Neutrophil (primary cell): ENCODE measurements around the gene MCUR1.
"Not testable (repeated sequence)": the region's sequence is repeated elsewhere in the genome, so short reads cannot be mapped to it uniquely, and the experiment has no call there.

Source experiments
- H3K27ac ChIP-seq: fragments of 200-600 bp; sonication (generic); 2 replicates; pipeline ENCODE4 v1.5.1; 2016; ENCODE audit warnings: mild to moderate bottlenecking, moderate library complexity
- H3K27me3 ChIP-seq: fragments of 200-600 bp; sonication (generic); 2 replicates; pipeline ENCODE4 v1.6.0; 2016; ENCODE audit warnings: mild to moderate bottlenecking
- H3K36me3 ChIP-seq: fragments of 200-600 bp; sonication (generic); 2 replicates; pipeline ENCODE4 v1.5.1; 2017
- H3K4me1 ChIP-seq, 2 experiments: fragments of 200-600 bp in 1 of 2; sonication (generic) in 1 of 2; 1 replicate in 1 of 2; 2 replicates in 1 of 2; pipeline versions ENCODE4 v1.5.1 to v1.6.1; 2013 to 2016; ENCODE audit warnings: low read depth in 1 of 2, low read length in 1 of 2, mild to moderate bottlenecking in 1 of 2, moderate library complexity in 1 of 2; ENCODE audit not compliant: control insufficient read depth in 1 of 2, insufficient read depth in 1 of 2
- H3K4me3 ChIP-seq, 2 experiments: fragments of 200-600 bp in 1 of 2; sonication (generic) in 1 of 2; 1 replicate in 1 of 2; 2 replicates in 1 of 2; pipeline ENCODE4 v1.5.1; 2013 to 2016; ENCODE audit warnings: low read depth in 1 of 2, low read length in 1 of 2, mild to moderate bottlenecking in 1 of 2, moderate library complexity in 1 of 2
- H3K9me3 ChIP-seq: fragments of 200-600 bp; sonication (generic); 2 replicates; pipeline ENCODE4 v1.5.1; 2016
- CTCF ChIP-seq: fragments of 200-600 bp; sonication (generic); IDR thresholded peaks from 2 replicates; pipeline ENCODE4 v1.5.1; 2016; ENCODE audit warnings: antibody characterized with exemption

MCUR1 gene, protein sequence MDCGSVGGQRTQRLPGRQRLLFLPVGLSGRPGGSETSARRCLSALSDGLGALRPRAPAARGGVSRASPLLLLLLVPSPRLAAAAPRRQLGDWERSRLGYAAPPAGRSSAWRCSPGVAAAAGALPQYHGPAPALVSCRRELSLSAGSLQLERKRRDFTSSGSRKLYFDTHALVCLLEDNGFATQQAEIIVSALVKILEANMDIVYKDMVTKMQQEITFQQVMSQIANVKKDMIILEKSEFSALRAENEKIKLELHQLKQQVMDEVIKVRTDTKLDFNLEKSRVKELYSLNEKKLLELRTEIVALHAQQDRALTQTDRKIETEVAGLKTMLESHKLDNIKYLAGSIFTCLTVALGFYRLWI

GRCh38 chr6:13814176-13814937, at the start of gene MCUR1:
Gene MCUR1 (minus strand): TSS chr6:13814557. CDS start chr6:13814429, 128 bp downstream.
- no peaks in the 10 kb centered on the region for H3K27me3 ChIP-seq
- peak; percentile 19 for TF ChIP-seq CTCF
- no peaks in the 10 kb centered on the region for H3K9me3 ChIP-seq
- peaks cover 9 to 15% of the 10 kb centered on the region in 2 experiments for H3K4me1 ChIP-seq
- peak within 1 kb of the TSS; percentile 78 for H3K27ac ChIP-seq
- H3K4me3 ChIP-seq, result peak within 1 kb of the TSS; percentile 80 to 86
- H3K36me3 ChIP-seq, result no peaks in the 10 kb centered on the region

- Histone ChIP-seq H3K4me1 (no peaks in the 10 kb centered on the region), H3K36me3 (no peaks in the 10 kb centered on the region), H3K27me3 (peaks cover 52% of the 10 kb centered on the region), H3K4me3 (no peak overlapping the region), H3K9me3 (peaks cover 7% of the 10 kb centered on the region), H3K27ac (no peak overlapping the region)
- TF ChIP-seq CTCF, result no peak
Measured at GRCh38 chr6:13863699-13864155, 49.4 kb upstream of the MCUR1 start.

- not testable (repeated sequence) for H3K4me3 ChIP-seq, H3K4me1 ChIP-seq, H3K36me3 ChIP-seq, H3K27ac ChIP-seq, H3K9me3 ChIP-seq
- peaks cover 78% of the 10 kb centered on the region for H3K27me3 ChIP-seq
Measured at GRCh38 chr6:13860556-13861185, 46.3 kb upstream of the MCUR1 start.

- Histone ChIP-seq H3K36me3 (no peaks in the 10 kb centered on the region), H3K4me1 (no peaks in the 10 kb centered on the region), H3K9me3 (peaks cover 7% of the 10 kb centered on the region), H3K4me3 (no peak overlapping the region), H3K27me3 (peaks cover 75% of the 10 kb centered on the region), H3K27ac (no peak overlapping the region)
- TF ChIP-seq CTCF, result no peak
Measured at GRCh38 chr6:13859871-13860555, 45.7 kb upstream of the MCUR1 start.

DNA sequence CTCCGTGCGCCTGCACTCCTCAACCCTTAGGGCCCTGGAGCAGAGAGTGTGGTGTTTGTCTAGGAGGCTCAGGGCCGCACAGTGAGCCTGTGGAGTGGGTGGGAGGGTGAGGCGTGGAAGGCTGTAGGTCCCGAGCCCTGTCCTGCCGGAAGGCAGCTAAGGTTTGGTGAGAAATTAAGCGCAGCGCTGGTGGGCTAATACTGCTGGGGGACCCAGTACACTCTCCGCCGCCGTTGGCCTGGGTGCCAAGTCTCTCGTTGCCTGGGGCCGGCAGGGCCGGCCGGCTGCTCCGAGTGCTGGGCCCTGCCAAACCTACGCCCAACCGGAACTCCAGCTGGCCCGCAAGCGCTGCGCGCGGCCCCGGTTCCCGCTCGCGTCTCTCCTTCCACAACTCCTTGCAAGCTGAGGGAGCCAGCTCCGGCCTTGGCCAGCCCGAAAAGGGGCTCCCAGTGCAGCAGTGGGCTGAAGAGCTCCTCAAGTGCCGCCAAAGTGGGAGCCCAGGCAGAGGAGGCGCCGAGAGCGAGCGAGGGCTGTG, 40.4 kb upstream of the MCUR1 start:
- Histone ChIP-seq H3K27me3 (peaks cover 37% of the 10 kb centered on the region), H3K27ac (no peak overlapping the region), H3K4me1 (no peaks in the 10 kb centered on the region), H3K36me3 (no peaks in the 10 kb centered on the region), H3K9me3 (no peaks in the 10 kb centered on the region), H3K4me3 (no peak overlapping the region)
- TF ChIP-seq CTCF, result no peak
